ENCODE data around the gene THSD4. TPM values are rescaled to one million over a fixed set of nuclear protein-coding genes. Genes with fewer than 3 reads are reported as not detected.

Gene THSD4
- polyA plus RNA-seq, 1 donor from 2014 or later = 0.46 TPM

DNA sequence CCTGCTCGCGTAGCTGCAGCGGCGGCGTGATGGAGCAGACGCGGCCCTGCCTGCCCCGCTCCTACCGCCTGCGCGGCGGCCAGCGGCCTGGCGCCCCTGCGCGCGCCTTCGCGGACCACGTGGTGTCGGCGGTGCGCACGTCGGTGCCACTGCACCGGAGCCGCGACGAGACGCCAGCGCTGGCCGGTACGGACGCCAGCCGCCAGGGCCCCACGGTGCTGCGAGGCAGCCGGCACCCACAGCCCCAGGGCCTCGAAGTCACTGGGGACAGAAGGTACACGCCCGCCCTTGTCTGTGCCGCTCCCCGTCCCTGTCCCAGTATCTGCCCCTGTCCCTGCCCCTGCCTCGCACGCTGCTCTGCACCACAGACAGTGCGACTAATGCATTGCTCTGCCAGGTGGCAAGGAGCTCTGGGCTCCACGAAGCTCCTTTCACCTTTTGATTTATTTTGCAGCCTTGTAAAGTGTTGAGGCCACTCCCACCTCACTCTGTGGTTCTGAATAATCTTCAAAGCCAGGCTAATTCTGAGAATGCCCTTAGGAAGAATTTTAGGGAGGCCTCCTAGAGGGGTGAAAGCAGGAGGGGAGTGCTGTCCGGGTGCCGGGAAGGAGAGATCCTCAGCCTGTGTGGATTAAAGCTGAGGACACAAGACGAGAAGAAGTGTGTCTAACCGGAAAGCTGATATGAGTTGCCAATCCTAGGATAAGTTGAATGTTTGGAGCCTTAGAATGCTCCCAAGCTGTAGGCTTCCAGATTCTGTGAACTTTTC lies 100.0 kb downstream of the THSD4 start:
- Histone ChIP-seq H3K9me2 (ENCODE audit: insufficient read depth, low read length) (no peaks in the 10 kb centered on the region), H3K4me3 (ENCODE audit: low read length) (no peak overlapping the region), H3K9ac (ENCODE audit: low read length) (no peak overlapping the region), H3K27ac (ENCODE audit: low read length) (no peak overlapping the region), H4K20me1 (ENCODE audit: insufficient read depth) (no peaks in the 10 kb centered on the region), H3K27me3 (ENCODE audit: insufficient read depth, low read depth, low read length) (no peaks in the 10 kb centered on the region), H3F3A (ENCODE audit: insufficient read depth, low read length, poor library complexity, severe bottlenecking) (no peaks in the 10 kb centered on the region), H3K79me2 (replicated peaks; ENCODE audit: insufficient read depth, low read length) (no peaks in the 10 kb centered on the region), H3K4me2 (ENCODE audit: low read length) (no peak overlapping the region), H3K9me3 (ENCODE audit: low read length) (no peaks in the 10 kb centered on the region), H2AFZ (ENCODE audit: low read depth, low read length) (no peak overlapping the region), H3K36me3 (ENCODE audit: insufficient read depth, low read length) (no peaks in the 10 kb centered on the region)
- TF ChIP-seq SMC3 (conservative IDR thresholded peaks at IDR 0.05; ENCODE audit: poor library complexity) = no peak
- no peak for TF ChIP-seq POLR2AphosphoS5 (IDR thresholded peaks at IDR 0.05)
- TF ChIP-seq EZH2 (IDR thresholded peaks at IDR 0.05; ENCODE audit: borderline replicate concordance, insufficient read depth, low read length, poor library complexity, severe bottlenecking) = no peak
- no peak for TF ChIP-seq EP300 (conservative IDR thresholded peaks at IDR 0.05; ENCODE audit: poor library complexity, severe bottlenecking)
- TF ChIP-seq, protein P1, sequence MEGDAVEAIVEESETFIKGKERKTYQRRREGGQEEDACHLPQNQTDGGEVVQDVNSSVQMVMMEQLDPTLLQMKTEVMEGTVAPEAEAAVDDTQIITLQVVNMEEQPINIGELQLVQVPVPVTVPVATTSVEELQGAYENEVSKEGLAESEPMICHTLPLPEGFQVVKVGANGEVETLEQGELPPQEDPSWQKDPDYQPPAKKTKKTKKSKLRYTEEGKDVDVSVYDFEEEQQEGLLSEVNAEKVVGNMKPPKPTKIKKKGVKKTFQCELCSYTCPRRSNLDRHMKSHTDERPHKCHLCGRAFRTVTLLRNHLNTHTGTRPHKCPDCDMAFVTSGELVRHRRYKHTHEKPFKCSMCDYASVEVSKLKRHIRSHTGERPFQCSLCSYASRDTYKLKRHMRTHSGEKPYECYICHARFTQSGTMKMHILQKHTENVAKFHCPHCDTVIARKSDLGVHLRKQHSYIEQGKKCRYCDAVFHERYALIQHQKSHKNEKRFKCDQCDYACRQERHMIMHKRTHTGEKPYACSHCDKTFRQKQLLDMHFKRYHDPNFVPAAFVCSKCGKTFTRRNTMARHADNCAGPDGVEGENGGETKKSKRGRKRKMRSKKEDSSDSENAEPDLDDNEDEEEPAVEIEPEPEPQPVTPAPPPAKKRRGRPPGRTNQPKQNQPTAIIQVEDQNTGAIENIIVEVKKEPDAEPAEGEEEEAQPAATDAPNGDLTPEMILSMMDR (IDR thresholded peaks at IDR 0.05; ENCODE audit: poor library complexity, severe bottlenecking) = no peak
- TF ChIP-seq MXI1 (conservative IDR thresholded peaks at IDR 0.05; ENCODE audit: poor library complexity, severe bottlenecking) = no peak
- no peak for TF ChIP-seq TAF1 (IDR thresholded peaks at IDR 0.05; ENCODE audit: low read depth)
- no peak for TF ChIP-seq RAD21 (conservative IDR thresholded peaks at IDR 0.05)
- no peak for TF ChIP-seq REST (IDR thresholded peaks at IDR 0.05; ENCODE audit: borderline replicate concordance)

- Histone ChIP-seq H3K36me3 (ENCODE audit: insufficient read depth, low read length) (no peaks in the 10 kb centered on the region), H2AFZ (ENCODE audit: low read depth, low read length) (no peak overlapping the region), H3K9ac (ENCODE audit: low read length) (no peak overlapping the region), H3K79me2 (replicated peaks; ENCODE audit: insufficient read depth, low read length) (no peaks in the 10 kb centered on the region), H3K27me3 (ENCODE audit: insufficient read depth, low read depth, low read length) (no peaks in the 10 kb centered on the region), H3K9me3 (ENCODE audit: low read length) (no peaks in the 10 kb centered on the region), H3K9me2 (ENCODE audit: insufficient read depth, low read length) (no peaks in the 10 kb centered on the region), H3F3A (ENCODE audit: insufficient read depth, low read length, poor library complexity, severe bottlenecking) (no peaks in the 10 kb centered on the region), H4K20me1 (ENCODE audit: insufficient read depth) (no peaks in the 10 kb centered on the region), H3K4me3 (ENCODE audit: low read length) (no peak overlapping the region), H3K27ac (ENCODE audit: low read length) (no peak overlapping the region), H3K4me2 (ENCODE audit: low read length) (no peak overlapping the region)
- no peak for TF ChIP-seq REST (IDR thresholded peaks at IDR 0.05; ENCODE audit: borderline replicate concordance)
- no peak for TF ChIP-seq POLR2AphosphoS5 (IDR thresholded peaks at IDR 0.05)
- TF ChIP-seq MXI1 (conservative IDR thresholded peaks at IDR 0.05; ENCODE audit: poor library complexity, severe bottlenecking) = no peak
- TF ChIP-seq RAD21 (conservative IDR thresholded peaks at IDR 0.05) = no peak
- no peak for TF ChIP-seq EP300 (conservative IDR thresholded peaks at IDR 0.05; ENCODE audit: poor library complexity, severe bottlenecking)
- TF ChIP-seq, protein P1 (IDR thresholded peaks at IDR 0.05; ENCODE audit: poor library complexity, severe bottlenecking) = no peak
- TF ChIP-seq EZH2 (IDR thresholded peaks at IDR 0.05; ENCODE audit: borderline replicate concordance, insufficient read depth, low read length, poor library complexity, severe bottlenecking) = no peak
These were observed 103.1 kb downstream of the THSD4 start for GRCh38 chr15:71218272-71218805.

Measured in neural cell (in vitro differentiated cells).